Adrenal gland (tissue), 12 donors: ENCODE data around the gene LUC7L. TPM values are rescaled to one million over a fixed set of nuclear protein-coding genes. Genes with fewer than 3 reads are reported as not detected.
A peak's percentile ranks its signal among the peaks of the same experiment; 100 is the strongest.

ENCODE experiments used
- DNase-seq, 7 donors: peaks; one replicate each; pipeline ENCODE4 v3.0.0-alpha.2; 2019 to 2020
- H3K27ac ChIP-seq, 5 donors: fragments of 200-600 bp; sonication (generic) in 4 of 5; 1 replicate in 3 of 5; 2 replicates in 2 of 5; pipeline versions ENCODE4 v1.5.1 to v1.8.0; 2016 to 2020; ENCODE audit warnings: mild to moderate bottlenecking in 1 of 5
- H3K27me3 ChIP-seq: fragments of 200-600 bp; 2 replicates; pipeline ENCODE4 v1.8.0; 2021
- H3K36me3 ChIP-seq, 2 donors: fragments of 200-600 bp; replicated peaks in 1 of 2; 1 replicate in 1 of 2; 2 replicates in 1 of 2; pipeline versions ENCODE4 v1.5.1 to v1.8.0; 2018 to 2022
- H3K4me1 ChIP-seq, 2 donors: fragments of 200-600 bp; replicated peaks in 1 of 2; 1 replicate in 1 of 2; 2 replicates in 1 of 2; pipeline versions ENCODE4 v1.5.1 to v1.8.0; 2018 to 2021
- H3K4me3 ChIP-seq, 4 donors: fragments of 200-600 bp; sonication (generic) in 3 of 4; one replicate each; pipeline ENCODE4 v1.5.1; 2016 to 2018
- H3K9me3 ChIP-seq, 3 donors: fragments of 200-600 bp; sonication (generic) in 1 of 3; replicated peaks in 1 of 3; 1 replicate in 2 of 3; 2 replicates in 1 of 3; pipeline versions ENCODE4 v1.5.1 to v1.8.0; 2016 to 2021
- POLR2A ChIP-seq, 2 donors: fragments of 450-650 bp; IDR thresholded peaks; one replicate each; pipeline ENCODE4 v1.6.1; 2017; ENCODE audit warnings: antibody characterized with exemption in 2 of 2, mild to moderate bottlenecking in 2 of 2, moderate library complexity in 1 of 2
- WGBS, 4 donors: extraction: QIAGEN DNeasy Blood & Tissue Kit in 2 of 4; methylation state at CpG; one replicate each; pipeline versions ENCODE4 v1.1.5 to v1.1.7; 2013 to 2017; 5-methylcytosine and 5-hydroxymethylcytosine counted together
- intact Hi-C, 2 donors: fragments of 100-400 bp; cut with DNase I; formaldehyde crosslinking; loops; one replicate each; pipeline versions ENCODE4 v1.14.1 to v1.15.0; 2022 to 2023
- polyA plus RNA-seq, 3 donors: library from polyadenylated mRNA; stranded (reverse); fragments of 200-250 nt in 2 of 3; fragments of 350-450 nt in 1 of 3; fragmentation: Illumina TruSeq in 1 of 3; extraction: RNeasy Lipid Tissue Mini Kit (QIAGEN cat#74804) in 1 of 3; gene quantifications; one replicate each; pipeline ENCODE4 v1.2.3, GENCODE V29; 2013 to 2014
- total RNA-seq, 9 donors: library from RNA; depleted of rRNA in 4 of 9; stranded (reverse); fragments of >200 nt in 4 of 9; fragments of 120-200 nt in 1 of 9; fragmentation: NEBNext Ultra II Directional in 1 of 9; extraction: Animal tissue kit (Norgen Biotek cat#: 25700) in 1 of 9; gene quantifications; one replicate each; pipeline versions ENCODE4 v1.1.0 to v1.2.4, GENCODE V29; 2013 to 2023
- TF ChIP-seq, protein P1 (sequence below), 6 experiments: fragments of 450-650 bp in 4 of 6; fragments of 200-600 bp in 2 of 6; sonication (generic) in 1 of 6; IDR thresholded peaks; 1 replicate in 5 of 6; 2 replicates in 1 of 6; pipeline versions ENCODE4 v1.5.1 to v1.8.0; 2016 to 2021; ENCODE audit warnings: antibody characterized with exemption in 6 of 6, mild to moderate bottlenecking in 2 of 6, moderate library complexity in 1 of 6
- donor health status: healthy with polysubstance abuse.
- donor health status: Bipolar disorder and iron deficiency.
- donor health status: DM: yes; HTN: yes; CAD: no.
- donor health status: DM: no; HTN: no; CAD: no.
- donor health status: DM: no; HTN: no; CAD: no.
- donor health status: DM: yes; HTN: yes; CAD: no.

The LUC7L gene
- total and polyA plus RNA-seq, 12 donors = 19.7 to 700 (median 79.1) TPM

DNA sequence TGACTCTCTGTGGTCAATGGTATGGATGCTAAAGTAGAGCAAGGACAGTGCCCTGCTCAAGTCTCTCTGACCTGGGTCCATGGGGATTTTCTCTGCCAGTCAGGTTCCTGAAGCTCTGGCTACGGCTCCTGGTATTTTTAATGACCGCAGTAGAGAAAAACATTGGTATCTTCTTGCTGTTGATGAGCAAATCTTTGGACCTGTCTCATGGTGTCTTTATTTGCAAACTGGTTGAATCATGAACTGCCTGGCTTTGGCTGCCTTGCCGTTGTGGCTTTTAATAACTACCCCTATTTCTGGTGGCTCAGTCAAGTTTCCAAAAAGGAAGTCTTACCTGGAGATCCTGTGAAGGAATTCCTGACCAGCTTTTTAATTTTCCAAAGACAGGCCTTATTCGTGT, 14.1 kb upstream of the LUC7L start:
- 80 to 87% (median 85%) methylated on average over 4 of the region's 4 CpGs for WGBS, 4 donors
- Histone ChIP-seq H3K36me3 (no peaks in the 10 kb centered on the region), H3K27me3 (no peaks in the 10 kb centered on the region), H3K9me3 (no peaks in the 10 kb centered on the region), H3K27ac (no peak overlapping the region), H3K4me1 (no peaks in the 10 kb centered on the region), H3K4me3 (no peak overlapping the region)
- DNase-seq = no peak
- TF ChIP-seq POLR2A (IDR thresholded peaks at IDR 0.05) = no peak
- intact Hi-C loops = no loop called here

DNA sequence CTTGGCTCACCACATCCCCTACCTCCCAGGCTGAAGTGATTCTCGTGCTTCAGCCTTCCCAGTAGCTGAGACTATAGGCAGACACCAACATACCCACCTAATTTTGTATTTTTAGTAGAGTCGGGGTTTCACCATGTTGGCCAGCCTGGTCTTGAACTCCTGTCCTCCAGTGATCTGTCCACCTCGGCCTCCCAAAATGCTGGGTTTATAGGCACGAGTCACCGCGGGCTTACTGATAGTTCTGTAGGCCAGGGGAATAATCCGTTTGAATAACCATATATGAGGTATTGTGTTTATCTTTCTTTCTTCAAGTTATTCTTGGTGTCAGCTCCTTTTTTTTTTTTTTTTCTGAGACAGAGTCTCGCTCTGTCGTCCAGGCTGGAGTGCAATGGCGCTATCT, 13.0 kb upstream of the LUC7L start:
- Histone ChIP-seq H3K27ac (no peak overlapping the region), H3K4me3 (no peak overlapping the region), H3K27me3 (no peaks in the 10 kb centered on the region), H3K9me3 (no peaks in the 10 kb centered on the region), H3K4me1 (no peaks in the 10 kb centered on the region), H3K36me3 (no peaks in the 10 kb centered on the region)
- intact Hi-C loops = no loop called here
- WGBS, 4 donors = 84 to 92% (median 89%) methylated on average over 10 of the region's 10 CpGs
- TF ChIP-seq POLR2A (IDR thresholded peaks at IDR 0.05) = no peak
- TF ChIP-seq, protein P1, sequence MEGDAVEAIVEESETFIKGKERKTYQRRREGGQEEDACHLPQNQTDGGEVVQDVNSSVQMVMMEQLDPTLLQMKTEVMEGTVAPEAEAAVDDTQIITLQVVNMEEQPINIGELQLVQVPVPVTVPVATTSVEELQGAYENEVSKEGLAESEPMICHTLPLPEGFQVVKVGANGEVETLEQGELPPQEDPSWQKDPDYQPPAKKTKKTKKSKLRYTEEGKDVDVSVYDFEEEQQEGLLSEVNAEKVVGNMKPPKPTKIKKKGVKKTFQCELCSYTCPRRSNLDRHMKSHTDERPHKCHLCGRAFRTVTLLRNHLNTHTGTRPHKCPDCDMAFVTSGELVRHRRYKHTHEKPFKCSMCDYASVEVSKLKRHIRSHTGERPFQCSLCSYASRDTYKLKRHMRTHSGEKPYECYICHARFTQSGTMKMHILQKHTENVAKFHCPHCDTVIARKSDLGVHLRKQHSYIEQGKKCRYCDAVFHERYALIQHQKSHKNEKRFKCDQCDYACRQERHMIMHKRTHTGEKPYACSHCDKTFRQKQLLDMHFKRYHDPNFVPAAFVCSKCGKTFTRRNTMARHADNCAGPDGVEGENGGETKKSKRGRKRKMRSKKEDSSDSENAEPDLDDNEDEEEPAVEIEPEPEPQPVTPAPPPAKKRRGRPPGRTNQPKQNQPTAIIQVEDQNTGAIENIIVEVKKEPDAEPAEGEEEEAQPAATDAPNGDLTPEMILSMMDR (IDR thresholded peaks at IDR 0.05) = no peak
- no peak for DNase-seq

DNA sequence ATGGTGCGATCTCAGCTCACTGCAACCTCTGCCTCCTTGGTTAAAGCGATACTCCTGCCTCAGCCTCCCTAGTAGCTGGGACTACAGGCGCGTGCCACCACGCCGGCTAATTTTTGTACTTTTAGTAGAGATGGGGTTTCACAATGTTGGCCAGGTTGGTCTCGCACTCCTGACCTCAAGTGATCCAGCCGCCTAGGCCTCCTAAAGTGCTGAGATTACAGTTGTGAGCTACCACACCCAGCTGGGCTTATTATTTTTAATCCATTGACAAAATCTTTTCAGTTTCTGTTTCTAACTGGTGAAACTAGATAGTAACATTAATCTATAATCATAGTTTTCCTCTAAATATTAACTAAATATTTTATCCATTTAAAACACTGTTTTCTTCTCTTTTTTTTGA, 11.3 kb upstream of the LUC7L start:
- Histone ChIP-seq H3K9me3 (no peaks in the 10 kb centered on the region), H3K36me3 (no peaks in the 10 kb centered on the region), H3K27ac (no peak overlapping the region), H3K4me3 (no peak overlapping the region), H3K27me3 (no peaks in the 10 kb centered on the region), H3K4me1 (peaks cover 3 to 4% of the 10 kb centered on the region in 2 donors)
- DNase-seq = no peak
- 91 to 94% (median 93%) methylated on average over 8 of the region's 8 CpGs for WGBS, 4 donors
- intact Hi-C loops = no loop called here
- TF ChIP-seq, protein P1 (IDR thresholded peaks at IDR 0.05) = no peak
- TF ChIP-seq POLR2A (IDR thresholded peaks at IDR 0.05) = no peak

GRCh38 chr16:239948-240277, 10.7 kb upstream of the LUC7L start:
- 70 to 80% (median 71%) methylated on average over 3 of the region's 3 CpGs for WGBS, 4 donors
- TF ChIP-seq, protein P1 (IDR thresholded peaks at IDR 0.05) = no peak
- no peak for TF ChIP-seq POLR2A (IDR thresholded peaks at IDR 0.05)
- peak in 1 of 7 donors; percentile 32 for DNase-seq
- intact Hi-C loops = loop anchor here (10.0 kb wide), 1 partner anchor 115 kb away; the partner anchor contains the start of gene AXIN1 (in 2 of the 2)
- H3K27ac ChIP-seq = peak overlapping the region in 1 of 5 donors; percentile 6
- no peaks in the 10 kb centered on the region for H3K9me3 ChIP-seq
- peaks cover 4 to 6% of the 10 kb centered on the region in 2 donors for H3K4me1 ChIP-seq
- H3K4me3 ChIP-seq = no peak overlapping the region
- no peaks in the 10 kb centered on the region for H3K36me3 ChIP-seq
- H3K27me3 ChIP-seq = no peaks in the 10 kb centered on the region
